HFFc6 (cell line): Measurements from ENCODE around the gene PNPLA6. TPM values are rescaled to one million over a fixed set of nuclear protein-coding genes. Genes with fewer than 3 reads are reported as not detected.

Experiments used
- DNase-seq: peaks from one replicate; pipeline ENCODE4 v3.0.0-alpha.2; 2018
- H3K27ac Mint-ChIP-seq: 2 replicates; pipeline ENCODE4 v1.8.0; 2020; ENCODE audit warnings: mild to moderate bottlenecking, mixed read lengths
- H3K27me3 Mint-ChIP-seq: 2 replicates; pipeline ENCODE4 v1.8.0; 2021; ENCODE audit warnings: mild to moderate bottlenecking, moderate library complexity, mixed read lengths; ENCODE audit not compliant: insufficient read depth
- H3K36me3 Mint-ChIP-seq: 2 replicates; pipeline ENCODE4 v1.8.0; 2021; ENCODE audit warnings: low read depth, mixed read lengths
- H3K4me1 Mint-ChIP-seq: 2 replicates; pipeline ENCODE4 v1.8.0; 2020; ENCODE audit warnings: low read depth, mixed read lengths
- H3K4me3 Mint-ChIP-seq: 2 replicates; pipeline ENCODE4 v1.8.0; 2020; ENCODE audit warnings: mild to moderate bottlenecking, moderate library complexity, mixed read lengths
- H3K9me3 Mint-ChIP-seq: 2 replicates; pipeline ENCODE4 v1.8.0; 2020; ENCODE audit warnings: mild to moderate bottlenecking, mixed read lengths
- CTCF ChIP-seq: fragments of 200-600 bp; sonication (generic); IDR thresholded peaks from 2 replicates; pipeline ENCODE4 v1.5.0; 2021; ENCODE audit warnings: antibody characterized with exemption, mild to moderate bottlenecking
- total RNA-seq, 6 experiments: library from RNA; stranded (reverse); fragmentation: NEBNext Ultra II Directional; extraction: Animal tissue kit (Norgen Biotek cat#: 25700); gene quantifications; 2 replicates in 1 of 6; 3 replicates in 5 of 6; pipeline ENCODE4 v1.2.3, GENCODE V29; 2021

The PNPLA6 gene
- total RNA-seq, 6 experiments from 2014 or later = 123 to 157 (median 138) TPM

GRCh38 chr19:7556696-7557315 lies 21.3 kb downstream of the PNPLA6 start:
- peaks cover 35% of the 10 kb centered on the region for H3K36me3 Mint-ChIP-seq
- peaks cover 1% of the 10 kb centered on the region; the same call in 1 of the 2 replicates for H3K27me3 Mint-ChIP-seq
- no peak overlapping the region for H3K27ac Mint-ChIP-seq
- no peaks in the 10 kb centered on the region for H3K9me3 Mint-ChIP-seq
- 0 out of 2 replicates have a peak, but pooled peaks have one; percentile 15 for TF ChIP-seq CTCF
- no peaks in the 10 kb centered on the region for H3K4me1 Mint-ChIP-seq
- no peak overlapping the region for H3K4me3 Mint-ChIP-seq
- DNase-seq = no peak

- H3K4me1 Mint-ChIP-seq = no peaks in the 10 kb centered on the region
- no peak for DNase-seq
Measured at GRCh38 chr19:7558667-7559066, 23.1 kb downstream of the PNPLA6 start.

GRCh38 chr19:7559102-7559501 lies 23.6 kb downstream of the PNPLA6 start:
- peaks cover 37% of the 10 kb centered on the region for H3K36me3 Mint-ChIP-seq
- H3K27me3 Mint-ChIP-seq = peaks cover 1% of the 10 kb centered on the region; the same call in 1 of the 2 replicates
- DNase-seq = no peak
- no peak overlapping the region for H3K27ac Mint-ChIP-seq
- no peaks in the 10 kb centered on the region for H3K4me1 Mint-ChIP-seq
- no peak overlapping the region for H3K4me3 Mint-ChIP-seq
- H3K9me3 Mint-ChIP-seq = no peaks in the 10 kb centered on the region
- TF ChIP-seq CTCF = no peak

More at GRCh38 chr19:7558667-7559066, 23.1 kb downstream of the PNPLA6 start:
- no peaks in the 10 kb centered on the region for H3K9me3 Mint-ChIP-seq
- no peak overlapping the region for H3K4me3 Mint-ChIP-seq
- peaks cover 38% of the 10 kb centered on the region for H3K36me3 Mint-ChIP-seq
- H3K27ac Mint-ChIP-seq = no peak overlapping the region
- TF ChIP-seq CTCF = no peak
- peaks cover 1% of the 10 kb centered on the region; the same call in 1 of the 2 replicates for H3K27me3 Mint-ChIP-seq

GRCh38 chr19:7560255-7560654 lies 24.7 kb downstream of the PNPLA6 start:
- H3K4me1 Mint-ChIP-seq = no peaks in the 10 kb centered on the region
- H3K4me3 Mint-ChIP-seq = no peak overlapping the region
- peaks cover 1% of the 10 kb centered on the region; the same call in 1 of the 2 replicates for H3K27me3 Mint-ChIP-seq
- TF ChIP-seq CTCF = no peak
- H3K36me3 Mint-ChIP-seq = peaks cover 42% of the 10 kb centered on the region
- H3K27ac Mint-ChIP-seq = no peak overlapping the region
- H3K9me3 Mint-ChIP-seq = no peaks in the 10 kb centered on the region
- DNase-seq = no peak

GRCh38 chr19:7561325-7561724 lies 25.8 kb downstream of the PNPLA6 start:
- Mint-ChIP-seq H3K4me3 (no peak overlapping the region), H3K4me1 (no peaks in the 10 kb centered on the region), H3K36me3 (peaks cover 38% of the 10 kb centered on the region), H3K27ac (no peak overlapping the region), H3K27me3 (peaks cover 2% of the 10 kb centered on the region; the same call in 1 of the 2 replicates), H3K9me3 (no peaks in the 10 kb centered on the region)
- TF ChIP-seq CTCF = no peak
- no peak for DNase-seq
